ENCODE results near the gene EXOC8. TPM values are rescaled to one million over a fixed set of nuclear protein-coding genes. Genes with fewer than 3 reads are reported as not detected.

Gene EXOC8
- total and polyA plus RNA-seq, 2 of the 8 experiments (the other 6 are each of a cell fraction or from before 2014, with no cell fraction given) = 2.0 to 9.8 TPM

- no peak for FAIRE-seq
- CTCF ChIA-PET (ENCODE audit: partially characterized antibody) = interaction anchor here (1.2 kb wide), 1 partner anchor 17 kb away, joined by 4 read pairs; no protein-coding TSS in a partner anchor
These were observed 3.5 kb downstream of the EXOC8 start for GRCh38 chr1:231334079-231334666.

More at GRCh38 chr1:231334079-231334666, 3.5 kb downstream of the EXOC8 start:
- peak overlapping the region; percentile 56 to 93 for H3K4me2 ChIP-seq (ENCODE audit: insufficient read depth in 1 of 2, low read depth in 2 of 2, low read length in 2 of 2)
- no peak overlapping the region for H3K56ac ChIP-seq (replicated peaks; ENCODE audit: insufficient read length, low read depth, low read length)
- H3K79me1 ChIP-seq (ENCODE audit: low read depth, low read length) = peaks cover 8% of the 10 kb centered on the region; the same call in 1 of the 2 replicates
- H3K9ac ChIP-seq (replicated peaks in 1 of 4; ENCODE audit: extremely low read depth in 1 of 4, low read depth in 3 of 4, low read length in 3 of 4) = no peak overlapping the region
- WGBS, 2 experiments (ENCODE audit: extremely low coverage in 1 of 2, insufficient coverage in 1 of 2, insufficient read length in 1 of 2, insufficient replicate concordance in 2 of 2, low coverage in 1 of 2, low lambda C conversion rate in 2 of 2, missing lambda C conversion rate in 1 of 2) = 67% methylated on average over 1 of the region's 1 CpG; no CpG with 5 or more reads in 1 of the 2 experiments
- no peak overlapping the region for H3K18ac ChIP-seq (ENCODE audit: extremely low read depth, low read length)
- POLR2A ChIA-PET (ENCODE audit: partially characterized antibody) = no interaction called here
- no peaks in the 10 kb centered on the region for H3K9me3 ChIP-seq (ENCODE audit: insufficient read depth in 2 of 2, low read depth in 1 of 2, low read length in 1 of 2)
- H4K8ac ChIP-seq (ENCODE audit: extremely low read depth, insufficient read depth, low read length) = no peak overlapping the region
- no peak overlapping the region for H2AK5ac ChIP-seq (ENCODE audit: low read depth, low read length)
- no peak overlapping the region for H2BK5ac ChIP-seq (ENCODE audit: low read depth, low read length)
- no peak overlapping the region for H2BK120ac ChIP-seq (replicated peaks; ENCODE audit: low read depth, low read length)
- H3K79me2 ChIP-seq (ENCODE audit: control insufficient read depth in 1 of 2, insufficient read depth in 2 of 2, low read length in 2 of 2) = peaks cover 13 to 52% of the 10 kb centered on the region in 2 experiments
- no peak overlapping the region for H2BK20ac ChIP-seq (ENCODE audit: low read length)
- H4K5ac ChIP-seq (ENCODE audit: insufficient read length, low read depth, low read length) = no peak overlapping the region
- H2AFZ ChIP-seq (ENCODE audit: low read length) = no peak overlapping the region
- peak overlapping the region in 3 of 4 experiments; percentile 26 to 56 (median 26); a peak in 4 of 8 replicates for H3K4me3 ChIP-seq (ENCODE audit: extremely low read depth in 1 of 4, insufficient read depth in 2 of 4, low read depth in 3 of 4, low read length in 4 of 4)
- no peak overlapping the region for H3K14ac ChIP-seq (ENCODE audit: insufficient read length)
- no peaks in the 10 kb centered on the region for H3K27me3 ChIP-seq (replicated peaks in 1 of 4; ENCODE audit: control insufficient read depth in 3 of 4, extremely low read depth in 1 of 4, insufficient read depth in 3 of 4, low read length in 3 of 4)
- no peak overlapping the region for H3K27ac ChIP-seq (ENCODE audit: low read depth, low read length)
- no peak overlapping the region for H2BK12ac ChIP-seq (ENCODE audit: low read depth, low read length)
- H3K23ac ChIP-seq (ENCODE audit: insufficient read length) = no peak overlapping the region
- H4K91ac ChIP-seq (replicated peaks; ENCODE audit: insufficient read length, low read length) = no peak overlapping the region
- 0 out of 8 replicates have a peak, but pooled peaks cover 0 to 3% (median 0%) of the 10 kb centered on the region in 4 experiments for H3K36me3 ChIP-seq (ENCODE audit: control insufficient read depth in 2 of 4, insufficient read depth in 4 of 4, low read length in 3 of 4)
- H3K23me2 ChIP-seq (ENCODE audit: low read depth, low read length) = peaks cover 20% of the 10 kb centered on the region
- H3K4ac ChIP-seq (replicated peaks; ENCODE audit: insufficient read length, low read depth, low read length) = no peak overlapping the region
- peaks cover 5% of the 10 kb centered on the region in 2 experiments for H4K20me1 ChIP-seq (replicated peaks in 1 of 2; ENCODE audit: control insufficient read depth in 1 of 2, insufficient read depth in 2 of 2, low read length in 2 of 2)
- peaks cover 3 to 14% (median 5%) of the 10 kb centered on the region in 4 experiments for H3K4me1 ChIP-seq (replicated peaks in 1 of 4; ENCODE audit: control insufficient read depth in 3 of 4, insufficient read depth in 4 of 4, low read length in 3 of 4)
- DNase-seq (ENCODE audit: low read depth in 1 of 2, low spot score in 2 of 2) = no peak
- TF ChIP-seq TAF7 (optimal IDR thresholded peaks at IDR 0.05; ENCODE audit: borderline replicate concordance, low read depth, low read length) = no peak
- no peak for TF ChIP-seq CTBP2 (IDR thresholded peaks at IDR 0.05; ENCODE audit: borderline replicate concordance, insufficient read depth, insufficient read length, low read length)
- no peak for TF ChIP-seq ATF2 (IDR thresholded peaks at IDR 0.05; ENCODE audit: low read length)
- TF ChIP-seq SP1 (IDR thresholded peaks at IDR 0.05; ENCODE audit: low read depth, low read length) = no peak
- TF ChIP-seq USF2 (IDR thresholded peaks at IDR 0.05; ENCODE audit: low read length) = no peak
- TF ChIP-seq, protein P1, sequence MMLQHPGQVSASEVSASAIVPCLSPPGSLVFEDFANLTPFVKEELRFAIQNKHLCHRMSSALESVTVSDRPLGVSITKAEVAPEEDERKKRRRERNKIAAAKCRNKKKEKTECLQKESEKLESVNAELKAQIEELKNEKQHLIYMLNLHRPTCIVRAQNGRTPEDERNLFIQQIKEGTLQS (IDR thresholded peaks at IDR 0.05; ENCODE audit: insufficient read depth, low read depth, low read length) = no peak
- TF ChIP-seq GTF2F1 (IDR thresholded peaks at IDR 0.05; ENCODE audit: borderline replicate concordance, low read depth, low read length) = no peak
- TF ChIP-seq JUN (IDR thresholded peaks at IDR 0.05; ENCODE audit: low read depth, low read length) = no peak
- no peak for TF ChIP-seq BACH1 (IDR thresholded peaks at IDR 0.05; ENCODE audit: low read length)
- no peak overlapping the region for H2BK15ac ChIP-seq (ENCODE audit: low read length)
